EH (cell line): Measurements from ENCODE around the gene FNDC1.

ENCODE experiments used
- DNase-seq: peaks from one replicate; pipeline ENCODE4 v3.0.0-alpha.2; 2015; ENCODE audit warnings: low read depth

The FNDC1 gene

DNA sequence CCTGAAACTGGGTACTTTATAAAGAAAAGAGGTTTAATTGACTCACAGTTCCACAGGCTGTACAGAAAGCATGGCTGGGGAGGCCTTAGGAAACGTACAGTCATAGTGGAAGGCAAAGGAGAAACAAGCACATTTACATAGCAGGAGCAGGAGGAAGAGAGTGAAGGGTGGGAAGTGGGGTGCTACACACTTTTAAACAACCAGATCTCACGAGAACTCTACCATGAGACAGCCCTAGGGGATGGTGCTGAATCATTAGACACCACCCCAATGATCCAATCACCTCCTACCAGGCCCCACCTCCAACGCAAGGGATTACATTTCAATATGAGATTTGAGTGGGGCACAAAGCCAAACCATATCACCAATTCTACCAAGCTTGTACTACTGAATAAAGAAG lies 7.4 kb upstream of the FNDC1 start:
- DNase-seq = no peak

DNA sequence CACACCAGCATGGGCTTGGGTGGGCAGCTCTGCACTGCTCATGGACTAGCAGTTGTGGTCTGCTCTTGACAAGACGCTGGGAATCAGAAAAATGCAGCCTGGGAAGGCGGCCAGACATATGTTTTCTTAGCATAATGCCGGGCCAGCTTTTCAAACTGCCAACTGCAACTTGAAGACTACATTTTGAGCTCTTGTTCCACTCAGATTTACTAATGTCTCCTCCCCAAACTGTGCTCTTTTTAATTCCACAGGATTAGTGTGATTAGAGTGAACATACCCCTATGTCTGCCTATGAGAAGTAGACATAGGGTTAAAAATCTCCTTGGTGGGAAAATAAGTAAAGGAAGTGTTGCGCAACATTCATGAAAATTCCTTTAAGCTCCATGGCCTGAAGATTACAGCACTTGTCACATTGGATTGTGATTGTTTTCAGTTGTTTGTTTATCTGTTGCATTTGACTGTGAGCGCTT lies 5.3 kb upstream of the FNDC1 start:
- peak; percentile 80 for DNase-seq

DNA sequence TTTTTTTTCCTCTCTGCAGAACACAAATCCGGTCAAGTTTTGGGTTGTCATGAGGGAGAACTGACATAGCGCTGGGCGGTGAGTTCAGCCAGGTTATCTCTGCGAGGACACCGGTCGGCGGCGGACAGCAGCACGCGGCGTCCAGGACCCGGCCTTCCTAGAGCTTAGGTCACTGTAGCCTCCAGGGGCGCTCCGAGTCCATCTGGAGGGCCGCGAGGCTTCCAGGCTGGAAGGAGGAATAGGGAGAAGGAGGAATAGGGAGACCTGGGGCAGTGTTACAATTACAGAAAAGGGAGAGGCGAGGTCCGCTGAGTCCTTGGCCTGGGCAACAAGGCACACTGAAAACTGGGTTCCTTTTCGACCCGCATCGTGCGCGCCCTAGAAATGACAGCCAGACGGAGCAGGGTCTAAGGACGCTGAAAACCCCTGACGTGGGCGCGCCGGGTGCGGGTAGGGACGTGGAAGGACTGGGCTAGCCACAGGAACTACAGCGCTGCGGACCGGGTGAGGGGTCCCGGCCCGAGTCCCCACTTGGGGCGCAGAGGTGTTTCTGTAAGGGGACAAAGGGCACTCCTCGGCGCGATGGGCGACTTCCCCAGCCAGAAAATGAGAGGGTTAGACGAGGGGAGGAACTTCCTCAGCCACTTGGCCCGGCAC lies 536 bp upstream of the FNDC1 start:
- peak; percentile 53 for DNase-seq

DNA sequence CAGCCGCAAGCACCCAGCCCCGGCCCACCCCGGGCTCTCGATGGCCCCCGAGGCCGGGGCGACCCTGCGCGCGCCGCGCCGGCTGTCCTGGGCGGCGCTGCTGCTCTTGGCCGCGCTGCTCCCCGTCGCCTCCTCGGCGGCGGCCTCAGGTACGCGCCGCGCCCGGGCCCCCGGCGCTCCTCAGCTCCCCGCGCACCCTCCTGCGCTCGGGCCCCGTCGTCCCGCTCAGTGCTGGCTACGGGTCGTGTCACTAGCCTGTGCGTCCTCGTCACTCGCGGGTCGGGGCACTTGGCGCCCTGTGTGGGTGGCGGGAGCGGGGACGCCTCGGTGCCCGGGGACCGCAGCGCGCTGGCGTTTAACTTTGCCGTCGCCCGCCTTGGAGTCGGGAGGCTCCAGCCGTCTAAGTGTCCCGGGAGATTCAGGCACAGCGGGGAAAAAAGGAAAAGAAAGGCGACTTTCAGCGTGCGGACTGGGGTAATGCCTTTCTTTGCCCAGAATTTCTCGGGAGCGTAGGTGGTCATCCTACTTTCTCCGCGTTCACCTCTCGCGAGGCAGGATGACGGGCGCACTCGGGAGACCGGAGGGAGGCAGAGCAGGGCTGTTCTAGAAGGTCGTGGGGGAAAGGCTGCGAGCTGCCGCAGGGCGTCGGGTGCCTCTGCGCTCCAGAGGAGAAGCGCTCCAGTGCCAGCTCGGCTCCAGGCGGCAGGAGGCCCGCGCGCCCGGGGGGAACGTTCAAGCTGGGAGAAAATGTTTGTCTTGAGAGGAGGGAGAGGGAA lies 545 bp downstream of the FNDC1 start:
- DNase-seq = peak; percentile 46

DNA sequence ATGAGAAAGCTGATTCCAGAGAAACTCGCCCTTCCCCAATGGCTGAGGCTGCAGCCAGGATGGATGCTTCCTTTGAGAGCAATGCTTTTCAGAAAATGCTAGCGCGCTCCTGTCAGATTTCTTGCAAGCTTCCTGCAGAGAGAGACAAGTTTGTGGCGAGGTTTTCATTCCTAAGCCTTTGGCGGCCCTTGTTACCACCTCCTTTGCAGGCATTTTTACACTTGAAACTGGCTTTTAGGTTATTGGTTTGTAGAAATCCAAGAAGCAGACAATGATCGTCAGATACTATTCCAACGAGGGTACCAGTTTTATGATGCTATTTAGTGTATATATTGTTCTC lies 1.1 kb downstream of the FNDC1 start:
- peak; percentile 45 for DNase-seq

DNA sequence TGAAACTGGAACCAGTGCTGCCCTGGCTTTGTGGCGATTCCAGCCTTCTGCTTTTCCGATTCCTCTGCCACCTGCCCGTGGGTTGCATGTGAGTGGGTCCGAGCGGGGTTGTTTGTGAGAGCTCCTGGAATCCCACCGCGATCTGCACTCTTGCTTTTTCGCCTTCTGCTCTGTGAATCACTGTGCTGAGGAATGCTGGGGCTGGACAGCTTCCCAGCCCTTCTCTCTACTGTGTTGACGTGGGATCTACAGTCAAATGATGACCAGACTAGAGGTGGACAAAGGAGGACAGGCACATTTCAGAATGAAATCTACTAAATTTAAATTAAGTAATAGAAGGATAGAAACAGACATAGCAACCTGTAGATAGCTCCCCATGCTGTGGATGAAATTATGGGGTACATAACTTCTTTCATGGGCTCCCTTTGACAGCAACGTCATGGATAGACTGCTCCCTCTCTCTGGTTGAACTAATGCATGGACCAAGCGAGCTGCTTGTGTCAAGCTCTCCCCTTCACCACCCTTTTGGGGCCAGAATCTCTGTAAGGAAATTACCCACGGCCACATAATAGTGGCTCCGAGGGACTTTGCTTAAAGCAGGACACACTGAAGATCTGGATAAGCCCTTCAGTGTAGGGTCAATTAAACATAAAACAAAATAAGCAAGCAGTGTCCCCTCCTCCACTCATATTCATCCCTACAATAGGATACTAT lies 2.0 kb downstream of the FNDC1 start:
- DNase-seq = peak; percentile 82

DNA sequence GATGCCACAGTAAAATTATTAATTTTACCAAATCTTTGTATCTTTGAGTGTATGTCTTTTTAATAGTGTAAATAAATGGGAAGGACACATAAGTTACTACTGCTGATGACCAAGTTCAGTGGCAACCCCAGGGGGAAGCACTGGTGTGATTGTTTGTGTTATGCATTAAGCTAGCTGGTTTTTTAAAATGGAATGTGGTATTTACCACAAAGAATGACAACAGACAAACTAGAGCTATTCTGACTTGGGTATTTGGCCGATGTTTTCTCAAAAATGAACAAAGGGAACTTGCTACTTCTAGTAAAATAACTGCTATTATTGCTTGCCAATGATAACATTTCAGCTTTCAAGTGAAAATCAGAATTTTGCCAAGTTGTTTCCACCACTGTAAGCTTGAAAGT lies 2.9 kb downstream of the FNDC1 start:
- peak; percentile 52 for DNase-seq

DNA sequence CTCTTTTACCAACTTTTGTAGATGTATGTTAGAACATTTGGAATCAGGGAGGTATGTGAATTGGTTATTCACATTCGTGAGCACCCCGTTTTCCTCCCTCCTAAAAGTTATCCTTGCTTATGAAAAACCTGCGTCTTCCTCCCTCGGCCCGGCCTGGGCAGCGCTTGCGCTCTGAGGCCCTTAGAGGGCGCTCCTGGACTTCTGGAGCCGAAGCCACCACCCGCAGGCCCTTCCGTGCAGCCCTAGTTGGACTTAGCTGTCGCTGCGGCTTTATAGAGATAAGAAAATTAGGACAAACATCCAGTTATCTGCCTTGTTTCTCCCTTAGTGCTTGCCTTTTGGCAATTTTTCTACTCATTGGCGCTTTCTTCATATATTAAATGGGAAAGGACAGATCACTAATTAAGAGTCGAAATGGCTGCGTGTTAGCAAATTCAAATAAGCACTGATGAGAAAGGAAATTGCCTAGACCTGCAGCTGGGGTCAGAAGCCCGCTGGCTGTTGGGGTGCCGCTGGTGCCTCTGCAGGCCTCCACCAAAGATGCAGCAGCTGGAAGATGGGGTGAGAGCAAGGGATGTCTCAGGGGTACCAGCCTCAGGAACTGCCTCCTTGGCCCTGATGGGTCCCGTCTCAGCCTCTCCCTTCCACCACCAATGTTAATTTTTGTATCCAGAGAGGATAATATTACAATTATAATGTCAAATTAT lies 5.2 kb downstream of the FNDC1 start:
- DNase-seq = peak; percentile 78

DNA sequence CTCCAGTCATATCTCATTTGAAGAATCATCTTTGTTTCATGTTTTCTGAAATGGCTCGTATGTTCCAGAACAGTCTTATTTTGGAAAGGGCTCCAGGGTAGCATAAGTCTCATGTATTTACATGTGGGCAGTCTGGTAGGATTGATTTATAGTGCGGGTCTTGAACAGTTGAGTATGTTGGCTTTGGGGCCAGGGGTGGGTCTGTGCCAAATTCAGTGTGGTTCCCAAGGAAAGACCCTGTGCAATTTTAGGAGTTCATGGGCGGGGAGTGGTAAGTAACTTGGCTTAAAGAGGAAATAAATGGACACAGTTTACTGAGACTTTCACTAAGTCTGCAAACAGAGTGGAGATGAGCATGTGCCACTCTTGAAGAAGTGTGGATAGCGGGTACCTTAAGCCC lies 7.7 kb downstream of the FNDC1 start:
- no peak for DNase-seq

DNA sequence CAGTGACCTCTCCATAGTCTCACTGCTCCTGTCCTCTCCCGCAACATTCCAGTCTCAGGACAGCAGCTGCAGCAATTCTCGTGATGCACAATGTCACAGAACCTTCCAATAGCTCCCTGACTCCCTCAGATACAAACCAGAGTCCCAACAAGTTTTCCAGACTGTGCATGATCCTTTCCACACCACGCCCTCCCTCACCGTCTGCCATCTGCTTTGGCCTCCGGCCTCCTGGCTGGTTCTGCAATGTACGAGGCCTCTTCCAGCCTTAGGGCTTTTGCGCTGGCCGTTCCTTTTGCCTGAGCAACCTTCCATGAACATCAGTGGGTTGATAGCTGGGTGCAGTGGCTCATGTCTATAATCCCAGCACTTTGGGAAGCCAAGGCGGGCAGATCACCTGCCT lies 9.6 kb downstream of the FNDC1 start:
- no peak for DNase-seq

DNA sequence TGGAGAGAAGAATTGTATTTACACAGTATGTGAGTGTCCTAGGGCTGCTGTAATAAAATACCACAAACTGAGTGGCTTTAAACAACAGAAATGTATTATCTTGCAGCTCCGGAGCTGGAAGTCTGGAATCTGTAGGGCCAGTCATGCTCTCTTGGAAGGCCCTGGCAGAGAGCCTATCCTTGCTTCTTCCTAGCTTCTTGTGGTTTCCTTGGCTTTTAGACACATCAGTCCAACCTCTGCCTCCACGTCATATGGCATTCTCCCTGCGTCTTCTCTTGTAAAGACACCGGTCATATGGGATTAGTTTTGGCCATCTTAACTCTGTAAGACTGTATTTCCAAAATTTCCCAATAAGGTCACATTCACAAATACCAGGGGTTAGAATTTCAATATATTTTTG lies 10.8 kb downstream of the FNDC1 start:
- DNase-seq = peak; percentile 85

DNA sequence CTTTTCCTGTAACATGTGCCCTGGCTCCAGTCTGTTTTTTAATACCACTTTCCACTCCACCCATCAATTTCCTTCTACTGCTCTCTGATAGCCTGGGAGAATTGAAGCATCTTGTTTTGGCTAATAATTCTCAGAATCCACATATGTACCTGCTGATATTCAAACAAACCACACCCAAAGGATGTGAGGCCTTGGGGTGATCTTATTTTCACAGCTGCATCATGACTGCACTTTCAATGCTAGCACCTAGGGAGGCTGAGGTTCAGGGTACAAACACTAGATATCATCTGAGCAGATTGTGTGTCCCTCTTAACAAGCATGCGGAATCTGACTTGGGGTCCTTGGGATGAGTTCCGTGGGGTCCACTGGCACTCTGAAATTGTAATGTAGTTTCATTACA lies 12.7 kb downstream of the FNDC1 start:
- DNase-seq = no peak

DNA sequence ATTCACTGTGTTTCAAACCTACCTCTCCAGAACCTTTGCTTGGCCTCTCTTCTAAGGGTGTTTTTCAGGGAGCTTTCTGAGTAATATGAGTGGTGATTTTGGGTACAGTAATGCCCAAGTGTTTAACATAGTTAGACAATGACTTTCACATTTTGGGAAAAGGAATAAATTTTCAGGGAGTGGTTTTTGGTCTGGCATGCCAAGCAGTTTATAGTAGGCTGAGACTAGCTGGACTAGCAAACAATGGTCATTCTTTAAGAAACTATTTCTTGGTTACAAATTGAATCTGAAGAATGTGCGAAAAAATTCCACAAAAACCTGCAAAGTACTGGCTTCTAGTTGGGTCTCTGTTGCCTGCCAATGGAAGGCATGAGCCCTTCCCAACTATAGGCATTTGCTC lies 15.4 kb downstream of the FNDC1 start:
- peak; percentile 82 for DNase-seq

DNA sequence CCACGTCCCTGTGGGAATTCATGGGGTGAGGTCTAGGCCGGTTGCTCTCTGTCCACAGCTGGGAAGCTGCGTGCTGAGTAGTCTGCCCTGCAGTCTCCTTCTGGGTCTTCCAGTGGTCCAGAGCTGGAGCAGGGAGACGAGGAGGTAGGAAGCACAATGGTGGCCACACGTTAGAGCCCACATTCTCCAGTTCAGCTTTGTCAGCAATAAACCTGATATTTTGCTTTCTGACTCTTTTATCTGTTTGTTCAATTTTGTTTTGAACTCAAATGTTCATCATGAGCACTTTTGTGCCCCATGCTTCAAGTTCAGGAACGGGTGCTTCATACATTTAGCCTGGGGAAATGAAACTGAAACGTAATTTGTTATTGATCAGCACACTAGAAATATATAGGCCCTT lies 21.3 kb downstream of the FNDC1 start:
- DNase-seq = no peak

DNA sequence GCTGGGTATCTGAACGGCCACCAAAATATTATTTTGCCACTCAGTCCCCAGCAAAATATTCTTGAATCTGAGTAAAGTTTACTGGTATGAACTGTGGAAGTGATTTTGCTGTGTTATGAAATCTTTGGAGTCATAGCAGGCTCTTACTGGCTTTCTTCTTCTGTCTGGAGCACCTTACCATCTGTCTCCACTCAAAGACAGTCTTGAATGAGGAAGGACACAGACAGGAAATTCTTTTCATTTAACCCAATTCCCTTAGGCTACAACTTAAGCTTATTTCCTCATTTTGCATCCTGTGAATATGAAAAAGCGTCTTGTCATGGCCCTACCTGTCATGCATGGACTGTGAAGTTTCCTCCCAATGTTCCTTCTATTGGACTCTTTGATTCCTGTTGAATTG lies 24.7 kb downstream of the FNDC1 start:
- DNase-seq = peak; percentile 68

DNA sequence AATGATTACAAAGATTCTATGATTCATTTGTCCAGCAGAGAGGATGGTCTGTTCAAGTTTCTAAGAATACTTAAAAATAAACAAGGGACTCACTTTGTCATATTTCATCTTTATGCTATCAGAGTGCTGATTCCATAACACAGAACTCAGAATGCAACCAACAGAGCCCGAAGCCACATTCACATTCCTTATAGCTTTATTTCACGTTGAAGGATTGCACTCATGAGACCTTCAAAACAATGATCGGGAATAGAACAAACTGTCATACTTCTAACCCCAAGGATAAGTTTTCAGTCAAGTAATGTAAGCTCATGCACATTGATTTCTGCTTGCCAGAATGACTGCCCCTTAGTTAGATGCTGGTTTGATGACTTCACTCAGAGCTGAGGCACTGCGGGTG lies 25.2 kb downstream of the FNDC1 start:
- DNase-seq = peak; percentile 37

DNA sequence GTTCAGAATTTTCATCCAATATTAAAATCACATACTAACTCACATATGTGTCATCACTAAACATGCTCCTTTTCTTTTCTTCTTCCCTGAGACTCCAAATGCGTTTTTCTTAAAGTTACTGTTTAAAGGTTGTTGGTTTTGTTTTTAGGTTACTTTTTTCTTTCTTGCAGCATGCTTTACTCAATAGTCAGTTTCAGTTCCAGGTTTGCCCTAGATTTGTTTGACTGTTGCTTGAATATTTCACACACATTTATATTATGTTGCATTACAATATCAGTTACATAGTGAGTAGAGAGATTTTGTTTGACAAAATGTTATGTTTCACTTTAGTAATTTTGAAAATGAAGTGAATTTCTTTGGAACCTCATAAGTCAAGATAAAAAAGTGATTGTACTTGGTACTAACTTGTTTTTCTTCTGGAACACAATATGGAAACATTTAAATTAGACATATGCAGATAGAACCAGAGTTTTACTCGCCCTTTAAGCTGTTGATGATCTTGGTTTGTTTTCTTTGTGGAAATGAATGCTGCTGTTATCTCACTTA lies 27.3 kb downstream of the FNDC1 start:
- DNase-seq = no peak

DNA sequence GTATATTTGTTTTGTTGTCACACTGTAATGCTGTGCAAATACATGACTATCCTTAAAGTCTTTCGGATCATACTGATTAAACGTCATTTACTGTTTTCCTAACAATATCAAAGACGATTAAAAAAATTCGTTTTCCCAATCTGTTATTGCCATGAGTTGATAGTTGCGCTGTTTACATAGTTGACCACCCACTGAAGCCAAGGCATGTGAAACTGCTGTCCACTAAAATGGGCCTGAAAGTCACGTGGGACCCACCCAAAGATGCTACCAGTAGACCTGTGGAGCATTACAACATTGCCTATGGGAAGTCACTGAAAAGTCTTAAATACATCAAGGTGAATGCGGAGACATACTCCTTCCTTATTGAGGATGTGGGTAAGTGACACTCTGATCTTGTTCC lies 28.1 kb downstream of the FNDC1 start:
- no peak for DNase-seq

DNA sequence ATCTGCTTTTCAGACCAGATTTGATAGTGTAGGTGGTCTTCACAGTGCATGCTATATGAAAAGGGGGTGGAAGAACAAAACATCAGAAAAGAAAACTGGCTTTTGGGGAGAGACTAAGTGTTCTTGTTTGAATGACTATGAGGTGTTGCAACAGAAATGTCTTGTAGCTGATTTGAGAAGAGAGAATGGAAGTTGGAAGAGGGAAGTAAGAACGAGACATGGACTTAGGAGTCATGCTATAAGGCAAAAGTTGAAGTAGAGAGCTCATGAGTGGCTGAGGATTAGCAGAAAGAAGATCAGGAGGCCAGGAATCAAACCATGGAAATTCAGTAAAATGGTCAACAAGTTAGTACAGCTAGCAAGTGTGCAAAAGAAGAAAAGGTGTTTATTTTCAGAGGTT lies 32.1 kb downstream of the FNDC1 start:
- no peak for DNase-seq

DNA sequence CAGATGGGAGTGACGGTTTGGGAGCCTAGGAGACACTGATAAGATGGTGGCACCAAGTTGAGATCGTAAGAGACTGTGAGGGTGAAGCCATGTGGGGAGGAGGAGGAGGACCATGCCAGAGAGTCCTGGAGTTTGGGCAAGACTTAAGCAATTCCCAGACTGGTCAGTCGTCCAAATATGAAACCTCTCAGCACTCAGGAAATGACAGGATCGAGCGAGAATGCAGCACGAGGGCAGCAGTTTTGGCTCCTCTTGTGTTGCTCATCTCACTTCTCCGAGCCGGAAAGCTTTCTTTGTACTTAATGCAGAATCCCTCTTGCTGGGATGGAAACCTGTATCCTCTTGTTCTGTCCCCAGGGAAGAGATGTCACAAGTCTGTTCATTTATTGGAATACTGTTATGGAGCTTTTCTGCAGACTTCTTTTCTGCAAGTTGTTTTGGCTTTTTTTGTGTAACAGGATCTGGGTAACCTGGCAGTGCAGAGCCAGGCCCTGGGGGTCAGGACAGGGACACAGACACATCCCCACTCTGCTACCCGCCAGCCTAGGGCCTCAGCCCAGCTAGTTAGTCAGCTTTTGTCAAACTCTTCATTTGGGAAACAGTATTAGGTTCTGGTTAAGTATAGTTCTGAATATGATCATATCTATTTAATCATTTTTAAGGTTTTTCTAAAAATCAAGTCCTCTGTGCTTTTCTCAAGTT lies 34.3 kb downstream of the FNDC1 start:
- DNase-seq = peak; percentile 95

DNA sequence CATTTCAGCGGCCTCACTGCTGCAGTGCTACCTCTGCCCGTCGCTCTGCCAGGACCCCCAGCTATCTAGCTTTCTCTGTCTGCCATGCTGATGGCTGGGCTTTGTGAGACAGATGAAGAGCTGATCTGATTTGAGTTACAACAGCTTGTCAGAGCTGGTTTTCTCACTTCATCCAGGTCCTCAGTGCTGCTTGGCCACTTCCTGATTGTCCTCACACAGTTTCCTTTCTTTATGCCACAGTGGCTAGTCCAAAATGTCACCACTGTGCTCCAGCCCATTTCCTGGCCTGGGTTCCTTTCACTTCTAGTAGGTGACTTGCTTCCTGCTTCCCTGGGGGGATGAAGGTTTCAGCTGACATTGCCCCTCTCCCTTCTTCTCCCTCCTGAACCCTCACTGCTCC lies 35.4 kb downstream of the FNDC1 start:
- DNase-seq = no peak

DNA sequence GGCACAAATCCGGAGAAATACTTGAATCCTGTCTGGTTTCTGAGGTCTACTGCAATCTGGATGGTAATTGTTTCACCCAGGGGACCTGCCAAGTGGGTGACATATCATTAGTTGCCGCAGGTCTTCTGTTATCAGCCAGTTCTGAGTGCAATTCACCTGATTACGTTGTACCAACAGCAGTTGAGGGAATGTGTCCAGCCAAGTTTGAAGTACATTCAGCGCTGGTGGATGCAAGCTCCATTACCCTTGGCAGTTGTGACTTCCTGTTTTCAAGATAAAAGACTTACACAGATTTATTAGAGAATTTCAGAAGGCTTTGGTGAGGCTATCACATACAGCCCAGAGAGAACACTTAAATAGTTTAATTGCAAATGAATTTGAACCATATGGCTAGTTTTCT lies 42.8 kb downstream of the FNDC1 start:
- no peak for DNase-seq
